GM12801 (cell line): ENCODE results near the gene PFKM.

Source experiments
- TF ChIP-seq, protein P1 (sequence below): IDR thresholded peaks from one replicate; pipeline ENCODE4 v1.5.1; 2011; ENCODE audit warnings: control low read depth; ENCODE audit not compliant: insufficient read length; ENCODE audit errors: extremely low read depth

PFKM gene

DNA sequence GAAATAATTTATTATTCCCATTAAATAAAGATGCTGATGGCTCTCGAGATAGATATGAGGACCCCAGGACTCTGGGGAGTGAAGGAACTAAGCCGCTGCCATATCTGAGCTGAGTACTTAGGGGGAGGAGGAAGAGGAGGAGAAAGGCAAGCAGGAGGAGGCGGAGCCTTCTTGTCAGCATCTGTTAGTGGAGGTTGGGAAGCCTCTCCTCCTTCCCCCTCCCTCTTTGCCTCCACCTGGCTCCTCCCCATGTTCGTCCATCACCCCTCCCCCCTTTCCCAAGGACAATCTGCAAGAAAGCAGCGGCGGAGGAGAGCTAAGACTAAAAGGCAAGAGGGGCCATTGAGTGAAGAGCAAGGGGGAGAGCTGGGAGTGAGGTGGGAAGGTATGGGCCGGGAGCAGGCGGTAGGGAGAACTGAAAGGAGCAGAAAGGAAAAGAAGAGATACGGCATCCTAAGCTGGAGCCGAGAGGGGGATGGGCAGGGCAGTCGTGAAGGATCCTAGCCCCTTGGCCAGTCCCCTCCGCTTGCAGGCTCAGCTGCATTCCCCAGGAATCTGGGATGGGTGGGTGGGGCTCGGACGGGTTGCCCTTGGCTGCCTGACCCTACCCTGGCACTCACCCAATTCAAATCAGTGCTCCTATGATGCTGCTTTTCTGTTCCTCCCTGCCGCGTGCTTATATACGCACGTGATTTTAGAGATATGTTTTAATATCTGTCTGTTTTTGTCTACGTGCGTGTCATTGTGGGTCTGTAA is at the start of gene PFKM:
Gene PFKM, plus strand, starts transcription at position 287 of the 756 bp plus-strand sequence. CDS start 3,411 bp downstream, outside the sequence.
- TF ChIP-seq, protein P1, sequence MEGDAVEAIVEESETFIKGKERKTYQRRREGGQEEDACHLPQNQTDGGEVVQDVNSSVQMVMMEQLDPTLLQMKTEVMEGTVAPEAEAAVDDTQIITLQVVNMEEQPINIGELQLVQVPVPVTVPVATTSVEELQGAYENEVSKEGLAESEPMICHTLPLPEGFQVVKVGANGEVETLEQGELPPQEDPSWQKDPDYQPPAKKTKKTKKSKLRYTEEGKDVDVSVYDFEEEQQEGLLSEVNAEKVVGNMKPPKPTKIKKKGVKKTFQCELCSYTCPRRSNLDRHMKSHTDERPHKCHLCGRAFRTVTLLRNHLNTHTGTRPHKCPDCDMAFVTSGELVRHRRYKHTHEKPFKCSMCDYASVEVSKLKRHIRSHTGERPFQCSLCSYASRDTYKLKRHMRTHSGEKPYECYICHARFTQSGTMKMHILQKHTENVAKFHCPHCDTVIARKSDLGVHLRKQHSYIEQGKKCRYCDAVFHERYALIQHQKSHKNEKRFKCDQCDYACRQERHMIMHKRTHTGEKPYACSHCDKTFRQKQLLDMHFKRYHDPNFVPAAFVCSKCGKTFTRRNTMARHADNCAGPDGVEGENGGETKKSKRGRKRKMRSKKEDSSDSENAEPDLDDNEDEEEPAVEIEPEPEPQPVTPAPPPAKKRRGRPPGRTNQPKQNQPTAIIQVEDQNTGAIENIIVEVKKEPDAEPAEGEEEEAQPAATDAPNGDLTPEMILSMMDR: no peak

DNA sequence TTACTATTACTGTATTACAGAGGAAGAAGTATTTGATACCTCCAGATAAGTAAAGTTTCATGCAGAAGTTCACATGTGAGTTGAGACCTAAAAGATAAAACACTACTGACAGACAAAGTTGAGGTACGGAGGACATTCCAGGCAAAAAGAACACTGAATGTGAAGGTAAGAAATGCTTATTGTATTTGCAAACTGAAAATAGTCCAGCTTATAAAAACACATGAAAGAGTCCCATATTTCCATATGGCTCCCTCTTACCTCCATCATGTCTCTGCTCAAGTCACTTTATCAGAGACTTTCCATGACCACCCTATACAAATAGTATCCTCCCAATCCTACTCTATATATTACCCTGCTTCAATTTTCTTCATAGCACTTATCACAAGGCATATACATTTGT is 49.1 kb upstream of the PFKM start:
- TF ChIP-seq, protein P1: no peak

DNA sequence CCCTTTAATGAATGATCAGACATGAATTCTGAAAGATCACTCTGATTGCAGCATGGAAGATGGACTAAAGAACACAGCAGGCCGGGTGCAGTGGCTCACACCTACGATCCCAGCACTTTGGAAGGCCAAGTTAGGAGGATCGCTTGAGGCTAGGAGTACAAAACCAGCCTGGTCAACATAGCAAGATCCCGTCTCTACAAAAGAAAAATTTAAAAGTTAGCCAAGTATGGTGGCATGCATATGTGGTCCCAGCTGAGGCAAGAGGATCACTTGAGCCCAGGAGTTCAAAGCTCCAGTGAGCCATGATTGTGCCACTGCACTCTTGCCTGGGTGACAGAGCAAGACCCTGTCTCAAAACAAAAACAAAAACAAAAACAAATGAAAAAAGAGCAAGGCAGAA is 48.4 kb upstream of the PFKM start:
- TF ChIP-seq, protein P1: no peak

DNA sequence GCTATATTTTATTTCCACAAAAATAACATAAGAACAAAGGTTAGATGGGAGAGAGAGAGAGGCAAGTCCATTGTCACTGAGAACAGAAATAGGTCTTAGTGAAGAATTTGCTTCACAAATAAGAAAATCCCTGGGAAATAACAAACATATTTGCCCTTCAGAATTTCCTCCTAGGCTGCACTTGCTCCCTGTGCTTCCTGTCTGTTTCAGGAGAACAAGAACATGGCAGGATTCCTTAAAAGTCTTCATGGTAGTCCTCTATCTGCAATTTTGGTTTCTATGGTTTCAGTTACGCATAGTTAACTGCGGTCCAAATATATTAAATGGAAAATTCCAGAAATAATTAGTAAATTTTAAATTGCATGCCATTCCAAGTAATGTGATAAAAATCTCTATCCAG is 47.4 kb upstream of the PFKM start:
- TF ChIP-seq, protein P1: no peak

DNA sequence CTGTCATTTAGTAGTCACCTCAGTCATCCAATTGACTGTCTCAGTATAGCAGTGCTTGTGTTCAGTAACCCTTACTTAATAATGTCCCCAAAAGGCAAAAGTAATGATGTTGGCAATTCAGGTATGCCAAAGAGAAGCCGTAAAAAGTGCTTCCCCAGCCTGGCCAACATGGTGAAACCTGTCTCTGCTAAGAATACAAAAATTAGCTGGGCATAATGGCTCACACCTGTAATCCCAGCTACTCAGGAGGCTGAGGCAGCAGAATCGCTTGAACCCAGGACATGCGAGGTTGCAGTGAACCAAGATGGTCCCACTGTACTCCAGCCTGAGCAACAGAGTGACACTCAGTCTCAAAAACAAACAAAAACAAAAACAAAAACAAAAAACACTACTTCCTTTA is 46.9 kb upstream of the PFKM start:
- TF ChIP-seq, protein P1: no peak

DNA sequence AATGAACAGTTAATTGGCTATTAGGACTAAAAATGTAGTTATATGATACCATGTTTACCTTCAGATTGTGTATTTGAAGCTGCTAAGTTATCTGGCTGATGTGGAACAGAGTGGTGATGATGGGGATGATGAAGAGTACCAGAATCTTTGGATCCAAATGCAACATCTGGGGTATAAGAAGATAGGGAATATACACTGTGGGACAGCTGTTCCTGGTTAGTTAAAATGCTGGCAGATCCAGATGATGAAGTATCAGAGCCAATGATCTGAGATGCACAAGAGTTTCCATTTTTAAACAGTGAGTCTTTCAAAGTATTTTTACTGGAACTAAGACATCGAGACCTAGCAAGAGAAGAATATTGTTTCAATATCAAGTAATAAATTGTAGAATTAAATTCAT is 44.9 kb upstream of the PFKM start:
- TF ChIP-seq, protein P1: no peak

DNA sequence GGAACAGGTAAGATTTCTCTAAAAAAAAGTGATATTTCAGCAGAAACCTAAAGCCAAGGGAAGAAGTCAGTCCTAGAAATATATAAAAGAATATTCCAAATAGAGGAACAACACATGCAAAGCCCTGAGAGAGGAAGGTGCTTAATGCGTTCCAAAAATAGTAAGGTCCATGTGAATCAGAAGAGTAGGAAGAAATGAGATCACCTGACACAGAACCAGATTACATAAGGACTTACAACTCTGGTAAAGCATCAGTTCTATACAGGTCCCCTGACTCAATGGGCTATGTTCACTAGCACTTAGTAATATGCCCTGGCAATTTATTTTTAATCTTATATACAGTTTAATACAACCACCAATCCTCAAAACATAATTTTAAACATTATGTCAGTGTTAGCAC is 43.3 kb upstream of the PFKM start:
- TF ChIP-seq, protein P1: no peak
